GM21515 (cell line): ENCODE measurements around the gene B3GAT3.
"Not testable (repeated sequence)": the region's sequence is repeated elsewhere in the genome, so short reads cannot be mapped to it uniquely, and the experiment has no call there.

Source experiments
- ATAC-seq: cut with Tn5 transposase; IDR thresholded peaks from one replicate; pipeline ENCODE4 v1.9.1; 2021; ENCODE audit not compliant: unreplicated experiment

The B3GAT3 gene

DNA sequence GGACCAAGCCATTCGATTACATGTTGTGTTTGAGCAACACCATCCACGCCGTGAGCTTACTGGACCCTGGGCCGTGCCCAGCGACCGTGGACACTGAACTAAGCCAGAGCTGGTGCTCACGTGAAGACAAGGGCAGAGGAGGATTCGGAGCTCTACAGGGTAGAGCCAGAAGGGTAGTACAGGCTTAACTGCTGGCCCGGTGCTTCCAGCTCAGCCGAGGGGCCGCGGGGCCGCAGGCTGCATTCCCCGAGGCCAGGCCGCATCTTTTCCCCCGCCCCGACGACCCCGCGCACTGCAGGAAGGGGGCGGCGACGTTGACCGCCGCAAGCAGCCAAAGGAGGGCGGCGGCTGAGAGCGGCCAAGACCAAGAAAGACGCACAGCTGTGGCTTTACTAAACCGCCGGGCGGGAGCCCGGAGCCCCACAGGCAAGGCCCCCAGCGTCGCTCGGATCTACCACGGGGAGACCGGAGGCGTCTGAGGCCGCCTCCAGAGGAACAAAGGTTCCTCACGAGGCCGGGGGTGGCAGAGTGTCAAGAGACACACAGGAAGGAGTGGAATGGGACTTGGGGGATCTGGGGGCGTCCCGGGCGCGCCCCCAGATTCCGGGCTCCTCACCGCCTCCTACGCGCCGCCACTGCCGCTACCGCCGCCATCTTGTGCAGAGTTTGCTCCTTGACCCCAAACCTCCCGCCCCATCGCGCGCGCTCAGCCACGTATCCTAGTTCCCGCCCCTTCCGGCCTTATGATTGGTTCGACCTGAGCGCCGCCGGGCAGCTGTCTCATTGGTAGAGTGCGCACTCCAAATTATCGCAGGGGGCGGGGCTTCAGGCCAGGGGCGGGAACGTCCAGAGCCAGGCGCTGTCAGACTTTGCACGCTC lies 24.4 kb upstream of the B3GAT3 start, which contains the start of gene GANAB:
GANAB (minus strand) TSS at position 668 of the 879 bp plus-strand sequence; CDS start at position 654, 14 bp downstream.
- ATAC-seq, result peak; percentile 78

DNA sequence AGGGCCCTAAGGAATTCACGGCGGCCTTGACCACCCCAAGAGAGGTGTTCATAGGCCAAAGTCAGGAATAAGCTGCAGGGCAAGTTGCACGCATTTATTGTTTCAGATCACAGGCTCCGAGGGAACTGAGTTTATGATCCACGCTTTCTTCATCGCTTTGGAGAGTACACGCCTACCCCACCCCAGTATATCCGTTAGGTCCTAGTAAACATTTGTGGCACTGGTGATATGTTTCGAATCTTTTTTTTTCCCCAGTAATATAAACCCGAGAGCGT lies 23.8 kb upstream of the B3GAT3 start:
- ATAC-seq, result no peak

DNA sequence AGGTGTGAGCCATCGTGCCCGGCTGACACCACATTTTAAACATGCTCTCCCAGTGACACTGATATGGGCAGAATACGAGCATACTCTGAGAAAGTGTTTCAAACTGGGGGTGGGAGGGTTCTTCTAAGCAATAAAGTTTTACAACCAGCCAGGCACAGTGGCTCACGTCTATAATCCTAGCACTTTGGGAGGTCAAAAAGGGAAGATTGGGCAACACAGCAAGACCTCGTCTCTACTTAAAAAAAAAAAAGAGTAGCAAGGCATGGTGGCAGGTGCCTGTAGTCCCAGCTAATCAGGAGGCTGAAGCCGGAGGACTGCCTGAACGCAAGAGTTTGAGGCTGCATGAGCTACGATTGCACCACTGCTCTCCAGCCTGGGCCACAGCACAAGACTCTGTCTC lies 22.4 kb upstream of the B3GAT3 start:
- no peak for ATAC-seq

DNA sequence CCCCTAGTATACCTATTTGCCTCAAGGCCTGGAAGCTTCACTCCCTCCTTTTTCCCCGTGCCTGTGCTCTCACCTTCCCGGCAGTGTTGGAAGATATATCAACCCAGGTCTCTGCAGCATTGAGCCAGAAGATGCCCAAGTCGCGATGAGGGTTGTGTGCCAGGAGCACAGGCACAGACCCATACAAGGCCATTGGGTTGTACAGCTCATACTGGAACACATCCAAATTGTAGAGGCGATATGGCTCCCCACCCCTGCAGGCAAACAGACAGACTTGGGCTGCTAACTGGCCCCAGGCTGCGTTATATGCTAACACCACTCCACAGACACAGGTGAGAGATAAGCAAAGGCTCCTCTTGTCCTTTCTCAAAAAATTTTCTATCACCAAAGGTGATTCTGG lies 10.7 kb upstream of the B3GAT3 start:
- ATAC-seq, result no peak

GRCh38 chr11:62627713-62628112 lies 5.9 kb upstream of the B3GAT3 start:
- no peak for ATAC-seq

GRCh38 chr11:62622476-62623089 lies 797 bp upstream of the B3GAT3 start:
- no peak for ATAC-seq

DNA sequence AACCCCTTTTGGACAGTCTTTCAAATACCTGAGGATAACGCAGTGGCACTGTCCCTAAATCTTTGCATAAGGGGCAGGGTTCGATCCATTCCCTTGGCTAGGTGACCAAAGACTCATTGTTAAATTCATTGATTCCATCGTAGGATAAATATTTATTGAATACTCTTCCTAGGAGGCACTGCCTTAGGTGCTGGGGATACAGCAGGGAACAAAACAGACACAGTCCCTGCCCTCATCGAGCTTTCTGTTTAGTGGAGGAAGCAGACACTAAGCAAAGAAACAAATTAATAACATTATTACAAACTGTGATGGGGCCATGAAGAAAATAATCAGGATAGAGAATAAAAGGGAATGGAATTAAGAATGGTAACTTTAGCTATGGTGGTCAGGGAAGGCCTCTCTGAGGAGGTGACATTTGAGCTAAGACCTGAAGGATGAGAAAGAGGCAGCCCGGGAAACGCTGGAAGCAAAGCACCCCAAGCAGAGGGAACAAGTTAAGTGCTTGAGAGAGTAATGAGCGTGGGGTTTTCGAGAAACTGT lies 689 bp downstream of the B3GAT3 start:
- no peak for ATAC-seq

DNA sequence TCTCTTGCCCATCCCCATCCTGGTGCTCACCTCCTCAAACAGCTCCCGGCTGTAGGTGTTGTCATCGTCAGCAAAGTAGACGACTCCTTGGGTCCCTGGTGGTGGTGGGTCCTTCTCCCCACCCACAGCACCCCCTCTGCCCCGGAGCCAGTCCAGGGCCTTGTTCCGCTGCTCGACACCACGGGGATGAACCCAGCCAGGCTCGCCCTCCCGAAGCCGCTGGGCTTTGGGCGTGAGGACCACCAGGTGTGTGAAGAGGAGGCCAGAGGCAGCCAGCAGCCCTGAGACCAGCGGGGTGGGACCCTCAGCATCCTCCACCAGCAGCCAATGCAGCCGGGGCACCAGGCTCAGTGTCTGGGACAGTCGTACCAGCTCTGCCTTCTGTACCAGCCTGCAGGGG lies 4.8 kb downstream of the B3GAT3 start:
- ATAC-seq, result not testable (repeated sequence)

DNA sequence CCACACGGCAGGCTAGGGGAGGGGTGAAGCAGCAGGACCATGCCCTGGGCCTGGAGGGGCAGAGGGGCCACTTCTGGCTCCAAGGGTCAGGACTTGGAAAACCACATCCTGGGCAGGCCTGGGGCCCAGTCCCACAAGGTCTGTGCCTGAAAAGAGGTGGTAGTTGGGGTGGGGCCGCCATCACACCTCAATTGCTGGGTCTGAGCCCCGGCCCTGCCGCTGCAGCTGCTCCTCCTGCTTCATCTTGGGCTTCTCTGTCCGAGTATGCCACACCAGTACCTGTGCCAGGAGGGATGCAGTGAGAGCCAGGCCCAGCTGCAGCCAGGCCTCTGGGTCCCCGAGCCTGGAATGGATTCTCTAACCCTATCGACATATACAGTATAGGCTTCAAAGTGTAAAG lies 6.3 kb downstream of the B3GAT3 start:
- ATAC-seq, result no peak

DNA sequence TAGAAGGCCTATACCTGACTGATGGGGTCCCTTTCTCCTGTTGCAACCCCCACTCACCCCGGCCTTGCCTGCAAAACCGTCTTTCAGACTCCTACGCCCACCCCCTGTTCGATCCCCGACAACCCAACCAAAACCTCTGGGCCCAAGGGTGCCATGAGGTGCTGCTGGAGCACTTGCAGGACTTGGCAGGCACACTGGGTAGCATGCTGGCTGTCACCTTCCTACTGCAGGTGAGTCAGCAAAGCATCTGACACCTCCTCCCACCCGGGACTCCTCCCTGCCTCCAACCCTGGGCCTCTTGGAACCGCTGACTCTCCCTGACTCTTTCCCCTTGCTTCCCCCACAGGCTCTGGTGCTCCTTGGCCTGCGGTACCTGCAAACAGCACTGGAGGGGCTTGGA lies 7.5 kb downstream of the B3GAT3 start:
- ATAC-seq, result no peak

GRCh38 chr11:62613291-62613778 lies 8.5 kb downstream of the B3GAT3 start:
- ATAC-seq, result no peak

DNA sequence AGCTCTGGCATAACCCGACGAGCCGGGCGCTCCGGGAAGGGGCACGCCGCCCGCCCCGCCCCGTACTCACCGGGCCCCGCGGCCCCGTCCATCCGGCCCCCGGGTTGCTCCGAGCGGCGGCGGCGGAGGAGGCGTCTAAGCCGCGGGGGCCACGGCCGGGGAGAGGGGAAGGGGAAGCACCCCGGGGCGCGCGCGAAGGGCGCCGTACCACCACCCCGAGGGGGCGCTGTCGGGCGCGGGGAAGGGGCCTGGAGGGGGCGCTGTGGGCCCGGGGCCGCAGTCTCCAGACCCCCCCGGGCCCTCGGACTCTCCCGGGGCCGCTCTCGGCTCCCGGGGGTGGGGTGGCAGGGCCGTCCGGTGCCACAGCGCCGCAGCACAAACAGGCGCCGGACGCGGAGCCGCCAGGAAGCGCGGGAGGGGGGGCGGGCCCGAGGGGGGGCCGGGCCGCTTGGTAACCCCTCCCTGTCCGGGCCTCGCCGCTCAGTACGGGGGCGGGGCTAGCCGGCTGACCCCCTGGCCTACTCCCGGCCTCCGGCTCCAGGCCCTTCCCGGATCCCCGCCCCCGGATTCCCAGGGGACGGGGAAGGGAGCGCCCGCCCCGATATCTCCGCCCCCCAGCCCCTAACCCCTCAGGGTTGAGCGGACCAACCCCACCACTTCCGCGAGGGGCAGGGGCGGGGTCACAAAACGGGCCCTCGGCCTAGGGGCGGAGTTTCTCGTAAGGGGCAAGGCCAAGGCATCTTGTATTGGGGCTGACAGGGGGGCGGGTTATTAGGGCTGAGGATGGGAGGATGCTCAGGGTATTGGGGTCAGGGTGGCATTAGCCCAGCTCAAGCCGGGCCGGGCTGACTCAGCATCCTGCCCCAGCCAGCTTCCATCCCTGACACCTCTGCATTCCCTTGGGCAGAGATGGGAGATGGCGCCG lies 9.2 kb downstream of the B3GAT3 start, which contains the start of the genes EML3 and ROM1:
EML3 (minus strand) TSS at position 410 of the 925 bp plus-strand sequence; CDS start at position 92, 318 bp downstream.
ROM1 (plus strand) TSS at position 892 of the 925 bp plus-strand sequence; CDS start at position 917, 25 bp downstream.
- ATAC-seq, result peak; percentile 63

DNA sequence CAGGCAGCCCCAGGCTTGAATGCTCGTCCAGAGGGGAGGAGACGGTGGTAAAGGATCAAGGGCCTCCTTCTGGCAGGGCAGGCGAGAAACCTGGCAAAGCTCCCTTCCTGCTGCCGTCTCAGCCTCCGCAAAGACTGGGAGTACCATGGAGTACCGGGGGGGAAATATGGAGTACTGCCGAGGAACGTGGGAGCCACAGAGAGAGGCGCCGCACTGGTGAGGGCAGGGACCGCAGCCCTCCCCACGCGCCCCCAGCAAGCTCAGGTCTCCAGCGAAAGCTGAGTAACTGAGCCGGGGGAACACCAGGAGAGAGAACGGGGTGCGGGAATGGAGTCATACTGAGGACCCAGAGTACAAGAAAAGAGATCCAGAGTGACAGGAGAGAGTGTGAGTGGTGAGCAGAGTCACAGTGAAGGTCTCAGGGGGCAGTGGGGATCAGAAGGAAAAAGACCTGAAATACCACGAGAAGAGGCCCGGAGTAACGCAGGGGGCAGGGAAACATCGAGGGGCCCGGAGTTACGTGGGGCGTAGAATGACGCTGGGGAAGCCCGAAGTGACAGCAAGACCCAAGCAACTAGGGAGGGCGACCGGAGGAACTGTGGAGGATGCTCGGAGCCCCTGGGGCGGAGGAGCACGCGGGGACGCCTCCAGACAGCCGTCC lies 10.0 kb downstream of the B3GAT3 start:
- ATAC-seq, result no peak

- no peak for ATAC-seq
Observed at GRCh38 chr11:62610814-62611704, 10.7 kb downstream of the B3GAT3 start.

GRCh38 chr11:62610403-62610802 lies 11.4 kb downstream of the B3GAT3 start:
- ATAC-seq, result no peak

DNA sequence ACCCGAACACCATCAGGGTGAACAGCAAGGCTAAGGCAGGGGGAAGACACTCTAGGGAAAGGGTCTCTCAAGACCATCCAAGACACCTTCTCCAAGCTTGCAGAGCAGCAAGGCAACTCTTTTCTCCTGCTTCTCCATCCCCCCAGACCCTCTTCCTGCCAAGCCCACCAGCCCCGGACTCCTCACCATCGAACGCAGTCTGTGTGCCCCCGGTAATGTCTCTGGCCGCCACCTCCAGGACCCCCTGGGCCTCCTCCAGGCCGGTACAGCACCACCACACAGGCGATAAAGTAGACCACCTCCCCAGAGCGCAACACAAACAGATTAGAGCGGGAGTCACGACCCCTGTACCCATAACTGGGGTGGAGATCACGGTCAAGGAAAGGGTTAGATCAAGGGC lies 13.0 kb downstream of the B3GAT3 start:
- ATAC-seq, result no peak

DNA sequence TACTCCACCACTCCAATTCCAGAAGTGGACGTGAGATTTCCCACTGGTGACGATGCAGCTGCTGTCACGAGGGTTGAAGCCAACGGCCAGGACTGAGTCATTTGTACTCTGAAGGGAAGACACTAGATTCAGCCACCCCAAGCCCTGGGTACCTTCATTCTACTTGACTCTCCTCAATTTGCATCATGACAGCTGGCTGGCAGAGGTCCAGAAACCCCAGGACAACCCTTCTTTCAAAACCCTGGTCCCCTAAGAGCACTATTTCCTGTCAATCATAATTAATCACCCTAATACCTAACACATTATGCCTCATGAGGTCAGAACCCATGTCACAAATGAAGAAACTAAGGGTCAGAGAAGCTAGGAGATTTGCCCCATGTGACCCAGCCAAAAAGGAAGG lies 14.1 kb downstream of the B3GAT3 start:
- no peak for ATAC-seq

DNA sequence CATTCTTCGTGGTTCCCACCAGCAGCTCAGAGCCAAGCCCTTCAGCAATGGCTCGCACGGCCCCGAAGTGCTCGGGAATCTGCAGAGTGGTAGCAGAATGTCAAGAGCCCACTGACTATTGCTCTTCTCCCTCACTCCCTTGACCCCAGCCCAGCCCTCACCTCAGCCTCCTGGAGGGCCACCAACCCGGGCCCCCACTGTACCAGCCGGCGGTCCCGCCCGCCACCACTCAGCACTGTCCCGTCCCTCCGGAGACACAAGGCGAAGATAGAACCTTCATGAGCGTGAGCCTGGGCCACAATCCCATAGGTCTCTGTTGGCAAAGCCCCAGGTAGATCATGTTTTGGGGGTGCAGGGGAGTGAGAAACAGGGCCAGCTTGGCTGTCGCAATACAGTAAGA lies 15.9 kb downstream of the B3GAT3 start:
- ATAC-seq, result no peak

- ATAC-seq, result no peak
Observed at GRCh38 chr11:62605467-62605866, 16.3 kb downstream of the B3GAT3 start.
